H9 (cell line): ENCODE data around the gene HHLA2. TPM values are rescaled to one million over a fixed set of nuclear protein-coding genes. Genes with fewer than 3 reads are reported as not detected.

ENCODE experiments used
- DNase-seq: peaks from one replicate; pipeline ENCODE4 v3.0.0-alpha.2; 2017
- H2AFZ ChIP-seq: one replicate; pipeline ENCODE4 v1.6.1; 2013; ENCODE audit warnings: mild to moderate bottlenecking, low read length, control low read depth, moderate library complexity
- H2AK5ac ChIP-seq: 2 replicates; pipeline ENCODE4 v1.6.1; 2013; ENCODE audit warnings: low read length, control low read depth, mixed read lengths; ENCODE audit not compliant: insufficient read length
- H2BK120ac ChIP-seq: one replicate; pipeline ENCODE4 v1.6.1; 2013; ENCODE audit warnings: low read depth, mild to moderate bottlenecking, low read length, control low read depth, inconsistent platforms; ENCODE audit not compliant: poor library complexity, severe bottlenecking
- H2BK12ac ChIP-seq: 2 replicates; pipeline ENCODE4 v1.6.1; 2013; ENCODE audit warnings: low read length, control low read depth, mixed read lengths, low read depth; ENCODE audit not compliant: insufficient read length
- H2BK15ac ChIP-seq: 2 replicates; pipeline ENCODE4 v1.6.1; 2013; ENCODE audit warnings: low read depth, low read length, control low read depth
- H2BK20ac ChIP-seq: one replicate; pipeline ENCODE4 v1.6.1; 2013; ENCODE audit warnings: low read depth, mild to moderate bottlenecking, low read length, control low read depth, inconsistent platforms; ENCODE audit not compliant: poor library complexity, severe bottlenecking
- H2BK5ac ChIP-seq: 2 replicates; pipeline ENCODE4 v1.6.1; 2013; ENCODE audit warnings: low read length, control low read depth, mixed read lengths; ENCODE audit not compliant: insufficient read length
- H3K14ac ChIP-seq: 2 replicates; pipeline ENCODE4 v1.6.1; 2013; ENCODE audit warnings: low read length, control low read depth; ENCODE audit not compliant: insufficient read depth
- H3K18ac ChIP-seq: 2 replicates; pipeline ENCODE4 v1.6.1; 2013; ENCODE audit warnings: low read depth, mild to moderate bottlenecking, mixed read lengths, low read length, control low read depth; ENCODE audit not compliant: insufficient read length
- H3K23ac ChIP-seq: 2 replicates; pipeline ENCODE4 v1.6.1; 2013; ENCODE audit warnings: low read length, control low read depth, mixed read lengths, low read depth; ENCODE audit not compliant: insufficient read length
- H3K23me2 ChIP-seq: 2 replicates; pipeline ENCODE4 v1.6.1; 2013; ENCODE audit warnings: low read depth, mild to moderate bottlenecking, mixed read lengths, low read length, control low read depth; ENCODE audit not compliant: insufficient read length, poor library complexity, severe bottlenecking
- H3K27ac ChIP-seq: 2 replicates; pipeline ENCODE4 v1.5.1; 2013; ENCODE audit warnings: low read length, control low read depth, mixed read lengths, low read depth; ENCODE audit not compliant: insufficient read length
- H3K27me3 ChIP-seq: 2 replicates; pipeline ENCODE4 v1.6.1; 2013; ENCODE audit warnings: low read length, control low read depth, inconsistent platforms; ENCODE audit not compliant: insufficient read depth
- H3K4ac ChIP-seq: 2 replicates; pipeline ENCODE4 v1.6.1; 2013; ENCODE audit warnings: low read depth, mild to moderate bottlenecking, control low read depth, inconsistent platforms, low read length, moderate library complexity
- H3K4me1 ChIP-seq: 2 replicates; pipeline ENCODE4 v1.6.1; 2013; ENCODE audit warnings: low read length, control low read depth, inconsistent platforms; ENCODE audit not compliant: insufficient read depth
- H3K4me2 ChIP-seq: 2 replicates; pipeline ENCODE4 v1.6.1; 2013; ENCODE audit warnings: low read length, control low read depth, mixed read lengths; ENCODE audit not compliant: insufficient read length, insufficient read depth
- H3K56ac ChIP-seq: 2 replicates; pipeline ENCODE4 v1.6.1; 2013; ENCODE audit warnings: low read depth, mild to moderate bottlenecking, mixed read lengths, low read length, control low read depth; ENCODE audit not compliant: insufficient read length
- H3K79me1 ChIP-seq: 2 replicates; pipeline ENCODE4 v1.6.1; 2013; ENCODE audit warnings: low read depth, mild to moderate bottlenecking, moderate library complexity, low read length, control low read depth, inconsistent platforms; ENCODE audit not compliant: insufficient read depth, poor library complexity, severe bottlenecking
- H3K79me2 ChIP-seq: 2 replicates; pipeline ENCODE4 v1.6.1; 2013; ENCODE audit warnings: low read length, control low read depth, inconsistent platforms; ENCODE audit not compliant: insufficient read depth
- H3K9ac ChIP-seq: 2 replicates; pipeline ENCODE4 v1.6.1; 2013; ENCODE audit warnings: low read length, control low read depth, mixed read lengths; ENCODE audit not compliant: insufficient read length; ENCODE audit errors: extremely low read depth
- H3K9me3 ChIP-seq: one replicate; pipeline ENCODE4 v1.6.1; 2013; ENCODE audit warnings: low read depth, low read length, inconsistent platforms; ENCODE audit not compliant: control insufficient read depth
- H3T11ph ChIP-seq: one replicate; pipeline ENCODE4 v1.6.1; 2013; ENCODE audit warnings: mild to moderate bottlenecking, low read length, control low read depth, inconsistent platforms
- H4K20me1 ChIP-seq: one replicate; pipeline ENCODE4 v1.6.1; 2013; ENCODE audit not compliant: control insufficient read depth, insufficient read length, insufficient read depth
- H4K5ac ChIP-seq: 2 replicates; pipeline ENCODE4 v1.6.1; 2013; ENCODE audit warnings: low read depth, mild to moderate bottlenecking, mixed read lengths, low read length, control low read depth; ENCODE audit not compliant: insufficient read length
- H4K8ac ChIP-seq: replicated peaks from 2 replicates; pipeline ENCODE4 v1.6.1; 2013; ENCODE audit warnings: low read length, control low read depth, mixed read lengths, low read depth; ENCODE audit not compliant: insufficient read length
- H4K91ac ChIP-seq: 2 replicates; pipeline ENCODE4 v1.6.1; 2013; ENCODE audit warnings: low read depth, mild to moderate bottlenecking, moderate library complexity, mixed read lengths, low read length, control low read depth; ENCODE audit not compliant: insufficient read length
- H3K27ac Mint-ChIP-seq, 3 experiments: 2 replicates in 2 of 3; 3 replicates in 1 of 3; pipeline ENCODE4 v1.8.0; 2020 to 2021; ENCODE audit warnings: mixed read lengths in 3 of 3, mild to moderate bottlenecking in 1 of 3, moderate library complexity in 1 of 3
- H3K27me3 Mint-ChIP-seq: 2 replicates; pipeline ENCODE4 v1.8.0; 2021; ENCODE audit warnings: low read depth, mild to moderate bottlenecking, moderate library complexity, mixed read lengths
- H3K36me3 Mint-ChIP-seq, 3 experiments: 2 replicates in 2 of 3; 3 replicates in 1 of 3; pipeline ENCODE4 v1.8.0; 2020 to 2021; ENCODE audit warnings: low read depth in 3 of 3, mixed read lengths in 3 of 3; ENCODE audit not compliant: insufficient read depth in 1 of 3
- H3K4me1 Mint-ChIP-seq, 2 experiments: 2 replicates each; pipeline ENCODE4 v1.8.0; 2020; ENCODE audit warnings: mixed read lengths in 2 of 2
- H3K4me3 Mint-ChIP-seq, 2 experiments: 2 replicates in 1 of 2; 3 replicates in 1 of 2; pipeline ENCODE4 v1.8.0; 2020 to 2021; ENCODE audit warnings: mild to moderate bottlenecking in 2 of 2, mixed read lengths in 2 of 2, moderate library complexity in 1 of 2
- H3K9me3 Mint-ChIP-seq, 2 experiments: 2 replicates in 1 of 2; 3 replicates in 1 of 2; pipeline ENCODE4 v1.8.0; 2020; ENCODE audit warnings: mild to moderate bottlenecking in 2 of 2, mixed read lengths in 2 of 2, moderate library complexity in 1 of 2
- WGBS: extraction: QIAGEN DNeasy Blood & Tissue Kit; methylation state at CpG from one replicate; pipeline ENCODE4 v1.1.7; 2013; ENCODE audit warnings: missing lambda C conversion rate, low lambda C conversion rate, mixed read lengths; ENCODE audit not compliant: insufficient read length; ENCODE audit errors: extremely low coverage; 5-methylcytosine and 5-hydroxymethylcytosine counted together
- total RNA-seq: library from RNA; stranded (reverse); gene quantifications from 2 replicates; pipeline ENCODE4 v1.2.1, GENCODE V29; 2021
- TF ChIP-seq, protein P1 (sequence below): fragments of 200-600 bp; sonication (generic); conservative IDR thresholded peaks from 3 replicates; pipeline ENCODE4 v1.8.0; 2021; ENCODE audit warnings: antibody characterized with exemption, mild to moderate bottlenecking

HHLA2 gene
- total RNA-seq, 1 experiment from 2014 or later, result not detected

DNA sequence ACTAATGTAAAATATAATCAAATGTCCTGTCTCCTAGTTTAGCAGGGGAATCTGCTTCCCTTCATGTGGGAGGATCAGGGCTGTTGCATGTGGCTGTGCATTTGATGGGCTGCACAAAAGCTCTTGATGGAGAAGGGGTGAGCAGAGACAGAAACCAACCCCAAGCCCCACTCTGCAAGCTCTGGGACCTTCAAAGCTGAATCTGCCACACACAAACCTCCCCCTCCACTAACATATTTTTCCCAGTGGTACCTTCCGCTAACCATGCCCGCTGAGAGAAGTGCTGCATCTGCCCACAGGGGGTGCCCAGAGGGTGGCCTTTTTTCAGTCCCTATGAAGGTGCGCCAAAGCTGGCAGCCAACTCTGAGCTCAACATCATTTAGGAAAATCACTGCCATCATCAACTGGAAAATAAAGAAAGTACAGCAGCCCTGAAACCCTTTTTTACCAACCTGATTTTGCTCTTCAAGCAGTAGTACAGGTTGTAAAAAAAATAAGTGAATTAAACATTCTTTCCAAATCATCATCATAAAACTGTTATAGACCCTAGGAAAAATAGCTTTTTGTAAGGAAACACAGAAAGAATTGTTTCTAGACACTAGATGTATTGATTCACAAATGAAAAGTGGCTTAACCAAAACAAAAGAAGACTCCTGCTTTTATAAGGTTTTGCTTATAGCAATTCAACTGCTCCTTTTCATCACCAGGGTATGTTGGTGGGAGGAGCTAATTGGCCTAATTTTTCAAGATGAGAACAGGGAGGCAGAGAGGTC is 97.0 kb downstream of the HHLA2 start:
- Histone ChIP-seq H3K23me2 (no peaks in the 10 kb centered on the region), H3K79me1 (no peaks in the 10 kb centered on the region), H2BK120ac (no peak overlapping the region), H3K4me2 (no peak overlapping the region), H2BK15ac (no peak overlapping the region), H4K5ac (no peak overlapping the region), H3K4me1 (peaks cover 3% of the 10 kb centered on the region; the same call in 1 of the 2 replicates), H3K23ac (no peak overlapping the region), H4K8ac (no peak overlapping the region), H3K14ac (no peak overlapping the region; the same call in 1 of the 2 replicates), H2BK20ac (no peak overlapping the region), H3K9me3 (no peaks in the 10 kb centered on the region), H2BK5ac (no peak overlapping the region), H3K4ac (no peak overlapping the region), H3K56ac (no peak overlapping the region), H3K18ac (no peak overlapping the region), H2AK5ac (no peak overlapping the region), H4K91ac (no peak overlapping the region), H3K27me3 (no peaks in the 10 kb centered on the region), H2AFZ (no peak overlapping the region), H4K20me1 (no peaks in the 10 kb centered on the region), H2BK12ac (no peak overlapping the region), H3K79me2 (no peaks in the 10 kb centered on the region), H3K9ac (no peak overlapping the region), H3T11ph (no peak overlapping the region), H3K27ac (no peak overlapping the region)
- no peak for DNase-seq
- H3K27me3 Mint-ChIP-seq, result 0 out of 2 replicates have a peak, but pooled peaks cover 1% of the 10 kb centered on the region
- no peak overlapping the region for H3K27ac Mint-ChIP-seq
- H3K4me1 Mint-ChIP-seq, result peaks cover 33 to 34% of the 10 kb centered on the region in 2 experiments
- H3K4me3 Mint-ChIP-seq, result no peak overlapping the region
- WGBS, result no CpG with 5 or more reads among the region's 3 CpGs
- TF ChIP-seq, protein P1, sequence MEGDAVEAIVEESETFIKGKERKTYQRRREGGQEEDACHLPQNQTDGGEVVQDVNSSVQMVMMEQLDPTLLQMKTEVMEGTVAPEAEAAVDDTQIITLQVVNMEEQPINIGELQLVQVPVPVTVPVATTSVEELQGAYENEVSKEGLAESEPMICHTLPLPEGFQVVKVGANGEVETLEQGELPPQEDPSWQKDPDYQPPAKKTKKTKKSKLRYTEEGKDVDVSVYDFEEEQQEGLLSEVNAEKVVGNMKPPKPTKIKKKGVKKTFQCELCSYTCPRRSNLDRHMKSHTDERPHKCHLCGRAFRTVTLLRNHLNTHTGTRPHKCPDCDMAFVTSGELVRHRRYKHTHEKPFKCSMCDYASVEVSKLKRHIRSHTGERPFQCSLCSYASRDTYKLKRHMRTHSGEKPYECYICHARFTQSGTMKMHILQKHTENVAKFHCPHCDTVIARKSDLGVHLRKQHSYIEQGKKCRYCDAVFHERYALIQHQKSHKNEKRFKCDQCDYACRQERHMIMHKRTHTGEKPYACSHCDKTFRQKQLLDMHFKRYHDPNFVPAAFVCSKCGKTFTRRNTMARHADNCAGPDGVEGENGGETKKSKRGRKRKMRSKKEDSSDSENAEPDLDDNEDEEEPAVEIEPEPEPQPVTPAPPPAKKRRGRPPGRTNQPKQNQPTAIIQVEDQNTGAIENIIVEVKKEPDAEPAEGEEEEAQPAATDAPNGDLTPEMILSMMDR, result no peak
- H3K36me3 Mint-ChIP-seq, result no peaks in the 10 kb centered on the region
- H3K9me3 Mint-ChIP-seq, result no peaks in the 10 kb centered on the region
